ENCODE data around the gene INSM2. TPM values are rescaled to one million over a fixed set of nuclear protein-coding genes. Genes with fewer than 3 reads are reported as not detected.

The INSM2 gene
- total RNA-seq, 2 experiments from 2014 or later, result not detected

DNA sequence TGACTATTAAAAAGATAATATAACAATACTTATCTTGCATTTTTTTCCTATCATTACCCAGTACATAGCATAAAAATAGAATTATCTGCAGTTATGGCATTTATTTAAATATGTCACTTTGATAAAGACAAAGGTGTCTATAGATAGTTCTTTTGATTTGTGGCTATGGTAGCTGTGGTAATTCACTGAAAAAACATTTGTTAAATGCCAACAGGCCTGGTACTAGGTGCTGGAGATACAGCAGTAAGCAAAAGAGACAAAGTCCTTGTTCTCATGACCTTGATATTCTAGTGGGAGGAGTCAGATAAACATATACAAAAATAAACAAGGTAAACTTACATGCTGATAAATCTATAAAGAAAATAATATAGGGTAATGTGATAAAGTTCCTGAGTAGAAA lies 44.7 kb downstream of the INSM2 start:
- DNase-seq, result no peak
- CTCF ChIA-PET, result no interaction called here
- H3K9me3 Mint-ChIP-seq, result no peaks in the 10 kb centered on the region
- intact Hi-C loops (cut with micrococcal nuclease), result no loop called here
- ATAC-seq, result no peak
- H3K4me3 Mint-ChIP-seq, result no peak overlapping the region
- TF ChIP-seq, protein P1, sequence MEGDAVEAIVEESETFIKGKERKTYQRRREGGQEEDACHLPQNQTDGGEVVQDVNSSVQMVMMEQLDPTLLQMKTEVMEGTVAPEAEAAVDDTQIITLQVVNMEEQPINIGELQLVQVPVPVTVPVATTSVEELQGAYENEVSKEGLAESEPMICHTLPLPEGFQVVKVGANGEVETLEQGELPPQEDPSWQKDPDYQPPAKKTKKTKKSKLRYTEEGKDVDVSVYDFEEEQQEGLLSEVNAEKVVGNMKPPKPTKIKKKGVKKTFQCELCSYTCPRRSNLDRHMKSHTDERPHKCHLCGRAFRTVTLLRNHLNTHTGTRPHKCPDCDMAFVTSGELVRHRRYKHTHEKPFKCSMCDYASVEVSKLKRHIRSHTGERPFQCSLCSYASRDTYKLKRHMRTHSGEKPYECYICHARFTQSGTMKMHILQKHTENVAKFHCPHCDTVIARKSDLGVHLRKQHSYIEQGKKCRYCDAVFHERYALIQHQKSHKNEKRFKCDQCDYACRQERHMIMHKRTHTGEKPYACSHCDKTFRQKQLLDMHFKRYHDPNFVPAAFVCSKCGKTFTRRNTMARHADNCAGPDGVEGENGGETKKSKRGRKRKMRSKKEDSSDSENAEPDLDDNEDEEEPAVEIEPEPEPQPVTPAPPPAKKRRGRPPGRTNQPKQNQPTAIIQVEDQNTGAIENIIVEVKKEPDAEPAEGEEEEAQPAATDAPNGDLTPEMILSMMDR (IDR thresholded peaks at IDR 0.05), result no peak
- POLR2A ChIA-PET, result no interaction called here
- H3K4me1 Mint-ChIP-seq (ENCODE audit: low read depth), result peaks cover 8% of the 10 kb centered on the region
- peaks cover 2% of the 10 kb centered on the region for H3K36me3 Mint-ChIP-seq (ENCODE audit: low read depth)
- H3K27me3 Mint-ChIP-seq, result no peaks in the 10 kb centered on the region
- no peak overlapping the region for H3K27ac Mint-ChIP-seq

Other genes starting within 250 kb of the INSM2 start
- 100 to 1,000 TPM; 361 to 393 TPM for gene PSMA6, start 241.8 kb upstream of the INSM2 start, total RNA-seq
- 100 to 1,000 TPM; 218 to 227 TPM for gene NFKBIA, start 129.4 kb upstream of the INSM2 start, total RNA-seq

Data from activated CD8-positive, alpha-beta T cell treated with anti-CD3 and anti-CD28 coated beads for 36 hours (primary cell).